GM12878 (cell line): Measurements from ENCODE around the gene PTRH2. TPM values are rescaled to one million over a fixed set of nuclear protein-coding genes. Genes with fewer than 3 reads are reported as not detected.

Experiments used
- ATAC-seq: fragments of 200-7000 bp; cut with Tn5 transposase; 3 replicates; pipeline ENCODE4 v1.9.1; 2020; ENCODE audit warnings: mild to moderate bottlenecking, moderate library complexity
- BruUV-seq: library from RNA; stranded (reverse); fragments of 400-500 nt; replicated peaks from 2 replicates; lab custom pipeline; 2021; lab: Mats Ljungman, UMichigan
- CTCF ChIA-PET: fragments of 300-600 bp; sonication (Branson Sonifier 250); formaldehyde crosslinking; extraction: SDS; loops from one replicate; lab custom pipeline; 2021; ENCODE audit warnings: inconsistent platforms; lab: Yijun Ruan, JAX
- POLR2A ChIA-PET: fragments of 350-600 bp; formaldehyde crosslinking; extraction: SDS; loops from one replicate; lab custom pipeline; 2021; ENCODE audit warnings: inconsistent platforms; lab: Charles Lee
- RAD21 ChIA-PET: fragments of 300-600 bp; sonication (Branson Sonifier 250); formaldehyde crosslinking; loops from one replicate; lab custom pipeline; 2023; ENCODE audit warnings: antibody characterized with exemption; ENCODE audit not compliant: unreplicated experiment; lab: Charles Lee
- SMC1A ChIA-PET: fragments of 300-600 bp; sonication (Branson Sonifier 250); formaldehyde crosslinking; loops from one replicate; lab custom pipeline; 2023; ENCODE audit not compliant: unreplicated experiment, uncharacterized antibody; lab: Charles Lee
- DNase-seq: peaks from one replicate; pipeline ENCODE4 v3.0.0-alpha.2; 2011; ENCODE audit warnings: low read depth, low spot score
- FAIRE-seq: peaks from 3 replicates; lab custom pipeline; 2011; peaks lifted over from hg19 to GRCh38; lab: Jason Lieb, UNC
- H2AFZ ChIP-seq: 2 replicates; pipeline ENCODE4 v1.6.0; 2011; ENCODE audit warnings: low read depth, low read length, control low read depth; ENCODE audit not compliant: control insufficient read depth
- H3K27ac ChIP-seq: 2 replicates; pipeline ENCODE4 v1.5.1; 2011; ENCODE audit warnings: control low read depth; ENCODE audit not compliant: control insufficient read depth, insufficient read depth
- H3K27me3 ChIP-seq, 2 experiments: replicated peaks in 1 of 2; 2 replicates each; pipeline versions ENCODE4 v1.6.0 to v1.6.1; 2011; ENCODE audit warnings: low read length in 1 of 2; ENCODE audit not compliant: control insufficient read depth in 2 of 2, insufficient read depth in 2 of 2
- H3K36me3 ChIP-seq, 2 experiments: 2 replicates each; pipeline ENCODE4 v1.5.1; 2011; ENCODE audit warnings: low read length in 1 of 2; ENCODE audit not compliant: control insufficient read depth in 2 of 2, insufficient read depth in 2 of 2
- H3K4me1 ChIP-seq: 2 replicates; pipeline ENCODE4 v1.6.1; 2011; ENCODE audit warnings: mild to moderate bottlenecking, low read length, moderate library complexity, mixed read lengths; ENCODE audit not compliant: control insufficient read depth, insufficient read depth
- H3K4me2 ChIP-seq: 2 replicates; pipeline ENCODE4 v1.6.0; 2011; ENCODE audit warnings: control low read depth; ENCODE audit not compliant: control insufficient read depth, insufficient read depth
- H3K4me3 ChIP-seq: fragments of 200-600 bp; sonication (generic); 2 replicates; pipeline ENCODE4 v1.5.1; 2016
- H3K79me2 ChIP-seq: 2 replicates; pipeline ENCODE4 v1.6.0; 2011; ENCODE audit warnings: low read length; ENCODE audit not compliant: control insufficient read depth, insufficient read depth
- H3K9ac ChIP-seq: 2 replicates; pipeline ENCODE4 v1.8.0; 2011; ENCODE audit warnings: low read length, control low read depth, mixed read lengths; ENCODE audit not compliant: control insufficient read depth, insufficient read depth
- H3K9me3 ChIP-seq: replicated peaks from 3 replicates; pipeline ENCODE4 v1.5.1; 2011; ENCODE audit warnings: mild to moderate bottlenecking, low read length; ENCODE audit not compliant: control insufficient read depth, insufficient read depth
- H4K20me1 ChIP-seq: 2 replicates; pipeline ENCODE4 v1.6.0; 2011; ENCODE audit not compliant: control insufficient read depth, insufficient read depth
- BCL11A ChIP-seq: IDR thresholded peaks from 2 replicates; pipeline ENCODE4 v1.6.1; 2011; ENCODE audit warnings: low read depth, low read length
- CBFB ChIP-seq: IDR thresholded peaks from 2 replicates; pipeline ENCODE4 v1.6.1; 2016; ENCODE audit warnings: antibody characterized with exemption, low read depth
- DPF2 ChIP-seq: fragments of 450-650 bp; IDR thresholded peaks from 2 replicates; pipeline ENCODE4 v1.6.1; 2017; ENCODE audit warnings: mild to moderate bottlenecking
- EGR1 ChIP-seq, 2 experiments: IDR thresholded peaks; 1 replicate in 1 of 2; 2 replicates in 1 of 2; pipeline ENCODE4 v1.6.1; 2011 to 2012; ENCODE audit warnings: low read depth in 2 of 2, low read length in 2 of 2, borderline replicate concordance in 1 of 2, mild to moderate bottlenecking in 1 of 2, moderate library complexity in 1 of 2
- EP300 ChIP-seq, 2 experiments: fragments of 150-350 bp in 1 of 2; IDR thresholded peaks; 2 replicates each; pipeline ENCODE4 v1.6.1; 2011 to 2012; ENCODE audit warnings: low read depth in 2 of 2, low read length in 2 of 2, borderline replicate concordance in 1 of 2, improper control_type of control experiment in 1 of 2, inconsistent platforms in 1 of 2; ENCODE audit not compliant: control insufficient read depth in 1 of 2
- ETV6 ChIP-seq, 2 experiments: fragments of 450-650 bp in 1 of 2; IDR thresholded peaks in 1 of 2; conservative IDR thresholded peaks in 1 of 2; 2 replicates each; pipeline ENCODE4 v1.6.1; 2014; ENCODE audit warnings: antibody characterized with exemption in 1 of 2, borderline replicate concordance in 1 of 2, low read depth in 1 of 2, mild to moderate bottlenecking in 1 of 2, moderate library complexity in 1 of 2
- IKZF1 ChIP-seq: fragments of 450-650 bp; conservative IDR thresholded peaks from 2 replicates; pipeline ENCODE4 v1.6.1; 2017; ENCODE audit warnings: antibody characterized with exemption, mild to moderate bottlenecking
- IRF4 ChIP-seq: IDR thresholded peaks from 2 replicates; pipeline ENCODE4 v1.6.1; 2011; ENCODE audit warnings: low read depth, low read length
- MTA2 ChIP-seq: fragments of 450-650 bp; IDR thresholded peaks from 2 replicates; pipeline ENCODE4 v1.6.1; 2016; ENCODE audit warnings: low read depth, mild to moderate bottlenecking, moderate library complexity
- NR2F1 ChIP-seq: fragments of 450-650 bp; conservative IDR thresholded peaks from 2 replicates; pipeline ENCODE4 v1.6.1; 2017; ENCODE audit warnings: mild to moderate bottlenecking
- POLR2A ChIP-seq: IDR thresholded peaks from 2 replicates; pipeline ENCODE4 v1.6.1; 2011; ENCODE audit warnings: low read depth, mild to moderate bottlenecking, low read length
- POLR2AphosphoS2 ChIP-seq: IDR thresholded peaks from 2 replicates; pipeline ENCODE4 v1.6.1; 2011; ENCODE audit warnings: low read depth, mild to moderate bottlenecking, low read length, improper control_type of control experiment, moderate library complexity
- POLR2AphosphoS5 ChIP-seq: IDR thresholded peaks from 2 replicates; pipeline ENCODE4 v1.6.1; 2011; ENCODE audit warnings: mild to moderate bottlenecking, low read length, inconsistent platforms
- POU2F2 ChIP-seq: IDR thresholded peaks from 3 replicates; pipeline ENCODE4 v1.6.1; 2011; ENCODE audit warnings: low read depth, mild to moderate bottlenecking, low read length, borderline replicate concordance
- RCOR1 ChIP-seq: conservative IDR thresholded peaks from 2 replicates; pipeline ENCODE4 v1.6.1; 2012; ENCODE audit warnings: low read depth, low read length, improper control_type of control experiment
- SKIL ChIP-seq: fragments of 450-650 bp; IDR thresholded peaks from 2 replicates; pipeline ENCODE4 v1.6.1; 2017; ENCODE audit warnings: mild to moderate bottlenecking, low read depth, inconsistent platforms; ENCODE audit not compliant: poor library complexity, severe bottlenecking
- SPI1 ChIP-seq: IDR thresholded peaks from 2 replicates; pipeline ENCODE4 v1.6.1; 2011; ENCODE audit warnings: low read depth, mild to moderate bottlenecking, low read length, moderate library complexity, borderline replicate concordance; ENCODE audit not compliant: insufficient read depth
- WGBS: methylation state at CpG from one replicate; pipeline ENCODE4 v1.1.6; 2016; ENCODE audit warnings: low lambda C conversion rate; ENCODE audit not compliant: insufficient replicate concordance, insufficient coverage; ENCODE audit errors: missing lambda C conversion rate; 5-methylcytosine and 5-hydroxymethylcytosine counted together
- in situ Hi-C: fragments of 300-500 bp; cut with MboI; formaldehyde crosslinking; loops from 9 replicates; pipeline ENCODE4 v1.14.3; 2018; ENCODE audit warnings: mixed read lengths
- intact Hi-C: fragments of 100-400 bp; cut with micrococcal nuclease; formaldehyde crosslinking; loops from one replicate; pipeline ENCODE4 v1.14.2; 2022; ENCODE audit not compliant: unreplicated experiment
- polyA plus RNA-seq, 11 experiments: library from polyadenylated mRNA; depleted of rRNA in 4 of 11; unstranded in 6 of 11; stranded (reverse) in 5 of 11; fragments of >200 nt; fragmentation: Nextera tagmentation in 4 of 11; fragmentation: Illumina TruSeq in 1 of 11; extraction: Ambion mirVana in 4 of 11; extraction: Trizol in 1 of 11; gene quantifications; 1 replicate in 1 of 11; 2 replicates in 10 of 11; pipeline versions ENCODE4 v1.2.1 to v1.2.3, GENCODE V29; 2011 to 2016; ENCODE audit warnings: inconsistent platforms in 2 of 11, missing spikeins in 2 of 11, low read depth in 1 of 11
- total RNA-seq, 4 experiments: library from RNA; depleted of rRNA in 3 of 4; stranded (reverse); fragments of >200 nt in 3 of 4; fragmentation: Illumina TruSeq in 1 of 4; extraction: Trizol in 1 of 4; gene quantifications; 2 replicates each; pipeline versions ENCODE4 v1.2.1 to v1.2.3, GENCODE V29; 2013 to 2021
- TF ChIP-seq, protein P1 (sequence below): fragments of 450-650 bp; formaldehyde crosslinking; IDR thresholded peaks from 2 replicates; pipeline ENCODE4 v1.4.0; 2020; ENCODE audit warnings: mild to moderate bottlenecking, moderate library complexity

The PTRH2 gene
- total and polyA plus RNA-seq, 10 of the 15 experiments (the other 5 are each of a cell fraction or from before 2014, with no cell fraction given): 37.7 to 156 (median 63.4) TPM

DNA sequence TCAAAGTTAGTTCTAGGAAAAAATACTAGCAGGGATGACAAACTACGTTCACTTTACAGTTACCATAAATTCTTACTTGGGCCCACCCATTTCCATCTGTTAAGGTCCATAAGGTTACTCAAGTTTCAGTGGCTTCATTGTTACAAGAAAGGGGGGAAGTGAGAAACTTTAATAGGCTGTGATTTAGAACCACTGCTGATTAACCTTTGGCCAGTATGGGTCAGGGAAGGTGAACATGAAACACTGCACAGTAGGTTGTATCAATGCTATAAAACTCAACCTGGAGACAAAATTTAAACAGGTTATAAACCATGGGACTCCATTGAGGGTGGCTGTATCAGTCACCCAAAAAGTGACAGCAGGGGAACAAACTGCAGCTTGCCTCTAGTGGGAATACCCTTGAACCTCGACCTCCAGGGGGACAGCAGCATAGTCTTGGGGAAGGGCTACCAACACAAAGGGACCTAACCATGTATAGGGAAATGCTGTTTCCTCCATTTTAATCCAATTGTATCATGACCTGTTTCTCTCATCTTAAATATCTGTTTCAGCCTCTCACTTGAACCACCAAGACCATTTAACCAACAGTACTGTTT, 10.4 kb downstream of the PTRH2 start:
- H2AFZ ChIP-seq: no peak overlapping the region
- no peaks in the 10 kb centered on the region for H3K27me3 ChIP-seq
- peaks cover 10% of the 10 kb centered on the region for H3K4me1 ChIP-seq
- SMC1A ChIA-PET: no interaction called here
- WGBS: 91% methylated on average over 2 of the region's 2 CpGs
- TF ChIP-seq, protein P1, sequence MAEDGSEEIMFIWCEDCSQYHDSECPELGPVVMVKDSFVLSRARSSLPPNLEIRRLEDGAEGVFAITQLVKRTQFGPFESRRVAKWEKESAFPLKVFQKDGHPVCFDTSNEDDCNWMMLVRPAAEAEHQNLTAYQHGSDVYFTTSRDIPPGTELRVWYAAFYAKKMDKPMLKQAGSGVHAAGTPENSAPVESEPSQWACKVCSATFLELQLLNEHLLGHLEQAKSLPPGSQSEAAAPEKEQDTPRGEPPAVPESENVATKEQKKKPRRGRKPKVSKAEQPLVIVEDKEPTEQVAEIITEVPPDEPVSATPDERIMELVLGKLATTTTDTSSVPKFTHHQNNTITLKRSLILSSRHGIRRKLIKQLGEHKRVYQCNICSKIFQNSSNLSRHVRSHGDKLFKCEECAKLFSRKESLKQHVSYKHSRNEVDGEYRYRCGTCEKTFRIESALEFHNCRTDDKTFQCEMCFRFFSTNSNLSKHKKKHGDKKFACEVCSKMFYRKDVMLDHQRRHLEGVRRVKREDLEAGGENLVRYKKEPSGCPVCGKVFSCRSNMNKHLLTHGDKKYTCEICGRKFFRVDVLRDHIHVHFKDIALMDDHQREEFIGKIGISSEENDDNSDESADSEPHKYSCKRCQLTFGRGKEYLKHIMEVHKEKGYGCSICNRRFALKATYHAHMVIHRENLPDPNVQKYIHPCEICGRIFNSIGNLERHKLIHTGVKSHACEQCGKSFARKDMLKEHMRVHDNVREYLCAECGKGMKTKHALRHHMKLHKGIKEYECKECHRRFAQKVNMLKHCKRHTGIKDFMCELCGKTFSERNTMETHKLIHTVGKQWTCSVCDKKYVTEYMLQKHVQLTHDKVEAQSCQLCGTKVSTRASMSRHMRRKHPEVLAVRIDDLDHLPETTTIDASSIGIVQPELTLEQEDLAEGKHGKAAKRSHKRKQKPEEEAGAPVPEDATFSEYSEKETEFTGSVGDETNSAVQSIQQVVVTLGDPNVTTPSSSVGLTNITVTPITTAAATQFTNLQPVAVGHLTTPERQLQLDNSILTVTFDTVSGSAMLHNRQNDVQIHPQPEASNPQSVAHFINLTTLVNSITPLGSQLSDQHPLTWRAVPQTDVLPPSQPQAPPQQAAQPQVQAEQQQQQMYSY (CRISPR knock-in tag): no peak
- TF ChIP-seq BCL11A (peak; percentile 82), SKIL (no peak), POLR2AphosphoS2 (peak; percentile 37; the same call in 1 of the 2 replicates), IRF4 (0 out of 2 replicates have a peak, but pooled peaks have one; percentile 24), CBFB (no peak), MTA2 (peak; percentile 89), IKZF1 (0 out of 2 replicates have a peak, but pooled peaks have one; percentile 13), NR2F1 (peak; percentile 99), EP300 (IDR thresholded peaks at IDR 0.05; ENCODE audit: borderline replicate concordance in 1 of 2, control insufficient read depth in 1 of 2, low read depth in 2 of 2, low read length in 2 of 2) (0 out of 4 replicates have a peak, but pooled peaks of 1 of the 2 experiments have one; percentile 8), POLR2A (peak; percentile 45; the same call in 1 of the 2 replicates), SPI1 (peak; percentile 94), POU2F2 (no peak), POLR2AphosphoS5 (peak; percentile 16; the same call in 1 of the 2 replicates), ETV6 (conservative IDR thresholded peaks at IDR 0.05 in 1 of 2, IDR thresholded peaks at IDR 0.05 in 1 of 2; ENCODE audit: borderline replicate concordance in 1 of 2, low read depth in 1 of 2) (no peak), EGR1 (IDR thresholded peaks at IDR 0.05; ENCODE audit: borderline replicate concordance in 1 of 2, low read depth in 2 of 2, low read length in 2 of 2) (no peak), RCOR1 (peak; percentile 76; the same call in 1 of the 2 replicates), DPF2 (0 out of 2 replicates have a peak, but pooled peaks have one; percentile 34)
- in situ Hi-C loops: no loop called here
- H3K9me3 ChIP-seq: no peaks in the 10 kb centered on the region
- CTCF ChIA-PET: no interaction called here
- no peak overlapping the region for H3K4me2 ChIP-seq
- no TSS peak for BruUV-seq
- RAD21 ChIA-PET: no interaction called here
- intact Hi-C loops: no loop called here
- no peaks in the 10 kb centered on the region for H4K20me1 ChIP-seq
- peaks cover 12 to 38% of the 10 kb centered on the region in 2 experiments for H3K36me3 ChIP-seq
- H3K4me3 ChIP-seq: no peak overlapping the region
- no peak overlapping the region for H3K9ac ChIP-seq
- H3K79me2 ChIP-seq: peaks cover 57% of the 10 kb centered on the region
- peak; percentile 86 for ATAC-seq
- peak; percentile 69 for FAIRE-seq
- no peak overlapping the region for H3K27ac ChIP-seq
- POLR2A ChIA-PET: no interaction called here
- DNase-seq: peak; percentile 13
